ENCODE data around the gene RAB40B.

GRCh38 chr17:82666931-82667667 lies 31.4 kb downstream of the RAB40B start:
- TF ChIP-seq, protein P1, sequence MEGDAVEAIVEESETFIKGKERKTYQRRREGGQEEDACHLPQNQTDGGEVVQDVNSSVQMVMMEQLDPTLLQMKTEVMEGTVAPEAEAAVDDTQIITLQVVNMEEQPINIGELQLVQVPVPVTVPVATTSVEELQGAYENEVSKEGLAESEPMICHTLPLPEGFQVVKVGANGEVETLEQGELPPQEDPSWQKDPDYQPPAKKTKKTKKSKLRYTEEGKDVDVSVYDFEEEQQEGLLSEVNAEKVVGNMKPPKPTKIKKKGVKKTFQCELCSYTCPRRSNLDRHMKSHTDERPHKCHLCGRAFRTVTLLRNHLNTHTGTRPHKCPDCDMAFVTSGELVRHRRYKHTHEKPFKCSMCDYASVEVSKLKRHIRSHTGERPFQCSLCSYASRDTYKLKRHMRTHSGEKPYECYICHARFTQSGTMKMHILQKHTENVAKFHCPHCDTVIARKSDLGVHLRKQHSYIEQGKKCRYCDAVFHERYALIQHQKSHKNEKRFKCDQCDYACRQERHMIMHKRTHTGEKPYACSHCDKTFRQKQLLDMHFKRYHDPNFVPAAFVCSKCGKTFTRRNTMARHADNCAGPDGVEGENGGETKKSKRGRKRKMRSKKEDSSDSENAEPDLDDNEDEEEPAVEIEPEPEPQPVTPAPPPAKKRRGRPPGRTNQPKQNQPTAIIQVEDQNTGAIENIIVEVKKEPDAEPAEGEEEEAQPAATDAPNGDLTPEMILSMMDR (conservative IDR thresholded peaks at IDR 0.05; ENCODE audit: low read depth, low read length) = no peak
- TF ChIP-seq EZH2 (IDR thresholded peaks at IDR 0.05; ENCODE audit: borderline replicate concordance, low read depth, low read length, poor library complexity, severe bottlenecking) = no peak
